Stimulated activated CD8-positive, alpha-beta memory T cell treated with anti-CD3 and anti-CD28 coated beads, Interleukin-4, amount 100 ng/mL, for 1 hour (primary cell): Measurements from ENCODE around the gene NFYC.

Experiments used
- DNase-seq, 2 donors: peaks; one replicate each; pipeline ENCODE4 v3.0.0-alpha.2; 2020; ENCODE audit warnings: low read depth in 2 of 2, low spot score in 1 of 2

Gene NFYC

GRCh38 chr1:40777224-40777970 is 85.9 kb downstream of the NFYC start:
- DNase-seq = no peak

- no peak for DNase-seq
These were observed 89.4 kb downstream of the NFYC start for GRCh38 chr1:40780678-40781607.

GRCh38 chr1:40781608-40781971 is 90.1 kb downstream of the NFYC start:
- DNase-seq = no peak

GRCh38 chr1:40782371-40782956 is 91.0 kb downstream of the NFYC start:
- DNase-seq = no peak

- no peak for DNase-seq
These were observed 91.7 kb downstream of the NFYC start, which contains the start of gene KCNQ4 for GRCh38 chr1:40783001-40783905. Gene KCNQ4, plus strand, starts transcription at chr1:40783787. Its CDS starts 307 bp downstream, at chr1:40784094.

GRCh38 chr1:40784141-40784770 is 92.8 kb downstream of the NFYC start:
- DNase-seq = no peak

GRCh38 chr1:40784771-40785151 is 93.3 kb downstream of the NFYC start:
- DNase-seq = no peak

GRCh38 chr1:40785446-40785845 is 93.9 kb downstream of the NFYC start:
- DNase-seq = no peak

GRCh38 chr1:40786171-40786994 is 94.9 kb downstream of the NFYC start:
- no peak for DNase-seq

GRCh38 chr1:40786995-40787705 is 95.6 kb downstream of the NFYC start:
- DNase-seq = no peak

GRCh38 chr1:40787737-40788560 is 96.4 kb downstream of the NFYC start:
- no peak for DNase-seq

GRCh38 chr1:40788561-40789341 is 97.2 kb downstream of the NFYC start:
- DNase-seq = no peak

- DNase-seq = no peak
These were observed 97.8 kb downstream of the NFYC start for GRCh38 chr1:40789342-40789598.

- DNase-seq = no peak
These were observed 98.3 kb downstream of the NFYC start for GRCh38 chr1:40789661-40790430.

GRCh38 chr1:40792036-40792435 is 100.5 kb downstream of the NFYC start:
- DNase-seq = no peak

GRCh38 chr1:40793617-40794016 is 102.1 kb downstream of the NFYC start:
- no peak for DNase-seq

GRCh38 chr1:40794048-40794447 is 102.5 kb downstream of the NFYC start:
- no peak for DNase-seq
